ENCODE results near the gene KCNAB2.

Gene KCNAB2

DNA sequence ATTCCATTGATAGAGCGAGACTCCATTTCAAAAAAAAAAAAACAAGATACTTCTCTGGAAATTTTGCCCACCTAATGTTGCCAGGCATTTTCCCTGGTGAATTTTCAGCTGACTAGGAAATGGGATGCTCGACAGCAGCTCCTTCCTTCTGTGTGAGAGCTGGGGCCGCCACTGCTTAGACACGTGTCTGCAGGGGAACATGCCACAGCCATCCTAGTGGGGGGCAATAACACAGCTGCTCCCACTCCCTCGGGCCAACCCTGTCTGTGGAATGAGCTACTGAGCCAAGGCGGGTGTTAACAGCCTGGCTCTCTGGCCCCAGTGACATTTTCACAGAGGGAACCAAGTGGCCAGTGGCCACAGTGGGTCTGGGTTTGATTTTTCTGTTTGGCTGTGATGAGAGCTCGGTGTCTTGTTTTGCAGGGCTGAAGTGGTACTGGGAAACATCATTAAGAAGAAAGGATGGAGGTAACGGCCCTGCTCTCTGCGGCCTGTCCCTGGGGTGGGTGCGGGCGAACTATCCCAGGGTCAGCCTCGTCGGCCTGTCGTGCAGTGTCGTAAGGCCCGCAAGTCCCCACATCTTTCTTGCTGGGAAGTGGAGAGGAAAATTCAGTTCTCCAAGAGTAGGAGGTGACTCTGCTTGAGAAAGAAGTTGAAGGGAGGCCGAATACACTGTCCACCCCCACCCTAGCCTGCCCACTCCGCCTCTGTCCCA lies 39.2 kb downstream of the KCNAB2 start:
- DNase-seq: no peak

DNA sequence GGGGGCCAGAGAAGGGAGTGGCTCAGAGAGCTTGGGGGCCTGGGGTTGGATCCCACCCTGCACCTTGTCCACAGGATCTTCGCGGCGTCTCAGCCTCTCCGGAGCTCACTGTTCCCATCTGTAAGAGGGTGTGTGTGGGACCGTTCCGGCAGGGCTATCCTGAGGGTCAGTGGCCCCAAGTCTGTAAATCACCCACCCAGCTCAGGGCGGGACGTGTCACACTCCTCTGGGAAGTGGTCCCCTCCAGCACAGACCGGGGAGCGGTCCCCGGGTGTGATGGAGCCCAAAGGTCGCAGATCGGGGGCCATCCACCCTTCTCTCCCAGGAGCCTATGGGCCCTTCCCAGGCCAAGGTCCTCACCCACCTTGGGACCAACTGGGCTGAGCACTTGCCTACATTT lies 40.0 kb downstream of the KCNAB2 start:
- no peak for DNase-seq

DNA sequence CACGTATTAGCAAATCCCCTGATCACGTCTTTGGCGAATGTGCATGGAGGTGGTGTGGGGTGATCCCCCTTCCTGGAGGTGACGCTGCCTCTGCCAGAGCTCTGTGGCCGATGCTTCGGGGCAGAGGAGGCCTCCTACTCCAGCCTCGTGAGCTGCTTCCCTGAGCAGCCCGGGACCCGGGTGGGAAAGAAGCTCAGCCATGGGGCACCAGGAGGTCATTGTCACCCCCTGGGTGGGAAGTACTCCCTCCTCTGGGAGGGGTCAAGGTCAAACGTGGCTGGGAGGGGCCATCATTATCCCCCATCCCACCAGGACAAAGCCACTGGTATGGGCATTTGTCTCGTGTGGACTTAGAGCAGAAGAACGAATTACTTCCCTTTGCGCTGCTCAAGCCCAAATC lies 40.7 kb downstream of the KCNAB2 start:
- DNase-seq: no peak

DNA sequence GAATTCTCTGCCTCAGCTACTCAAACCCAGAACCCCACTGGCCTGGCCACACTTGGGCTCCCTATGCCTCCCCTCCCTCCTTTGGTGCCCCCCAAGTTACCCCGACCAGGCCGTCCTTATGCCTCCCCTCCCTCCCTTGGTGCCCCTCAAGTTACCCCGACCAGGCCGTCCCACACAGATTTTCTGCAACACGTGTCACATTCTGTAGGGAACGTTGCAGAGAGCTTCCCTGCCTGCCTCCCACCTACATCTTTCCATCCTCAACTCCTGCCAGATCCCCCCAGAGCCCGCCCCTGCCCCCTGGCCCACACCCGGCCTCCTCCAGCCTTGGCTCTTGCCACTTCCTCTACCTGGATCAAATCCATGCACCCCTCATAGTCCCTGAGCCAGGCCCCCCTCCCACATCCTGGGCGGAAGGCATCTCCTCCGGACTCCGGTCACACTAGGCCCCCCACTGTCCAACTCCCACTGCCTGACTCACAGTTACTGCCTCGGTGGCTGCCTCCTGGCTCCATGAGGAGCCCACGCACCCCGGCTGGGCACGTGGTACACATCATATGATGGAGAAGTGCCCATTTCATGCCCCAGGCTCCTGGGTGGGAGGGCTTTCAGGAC lies 41.2 kb downstream of the KCNAB2 start:
- no peak for DNase-seq

DNA sequence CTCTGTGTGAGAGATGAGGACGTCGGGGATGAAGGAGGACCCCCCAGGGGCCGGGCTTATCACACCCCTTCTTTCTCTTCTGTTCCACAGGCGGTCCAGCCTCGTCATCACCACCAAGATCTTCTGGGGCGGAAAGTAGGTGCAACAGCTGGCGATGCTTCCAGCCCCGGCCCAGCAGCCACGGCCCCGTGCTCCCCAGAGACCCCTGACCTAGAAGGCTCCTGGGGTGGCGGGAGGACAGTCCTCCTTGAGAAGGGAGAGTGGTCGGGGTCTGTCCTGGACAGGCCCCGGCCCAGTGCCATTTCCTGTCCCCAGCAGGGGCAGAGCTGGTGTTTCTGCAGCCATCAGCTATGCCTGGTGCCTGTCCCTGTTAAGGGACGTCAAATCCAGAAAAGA lies 41.7 kb downstream of the KCNAB2 start:
- DNase-seq: no peak

DNA sequence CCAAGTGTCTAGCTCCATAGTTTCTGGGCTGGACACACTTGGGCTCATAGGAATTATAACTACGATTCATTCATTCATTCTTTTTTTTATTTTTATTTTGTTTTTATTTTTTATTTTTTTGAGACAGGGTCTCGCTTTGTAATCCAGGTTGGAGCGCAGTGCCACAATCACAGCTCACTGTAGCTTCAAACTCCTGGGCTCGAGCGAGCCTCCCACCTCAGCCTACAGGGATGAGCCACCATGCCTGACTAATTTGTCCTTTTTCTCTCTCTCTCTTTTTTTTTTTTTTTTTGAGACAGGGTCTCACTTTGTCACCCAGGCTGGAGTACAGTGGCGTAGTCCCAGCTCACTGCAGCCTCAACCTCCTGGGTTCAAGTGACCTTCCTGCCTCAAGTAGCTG lies 42.3 kb downstream of the KCNAB2 start:
- no peak for DNase-seq

DNA sequence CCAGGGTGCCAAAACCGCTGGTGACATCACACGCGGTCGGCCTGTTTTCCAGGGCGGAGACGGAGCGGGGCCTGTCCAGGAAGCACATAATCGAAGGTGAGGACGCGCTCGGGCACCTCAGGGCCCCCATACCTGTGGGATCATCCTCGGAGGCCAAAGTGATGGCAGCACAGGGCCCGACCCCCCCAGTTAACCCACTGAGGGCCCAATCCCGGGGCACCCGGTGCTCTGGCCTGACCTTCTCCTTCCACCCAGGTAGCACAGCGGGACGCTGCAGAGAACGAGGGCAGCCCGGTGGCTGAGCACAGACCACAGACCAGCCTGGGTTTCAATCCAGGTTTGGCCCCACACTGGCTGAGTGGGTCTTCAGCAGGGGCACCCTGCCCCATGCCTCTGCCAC lies 43.3 kb downstream of the KCNAB2 start:
- no peak for DNase-seq

DNA sequence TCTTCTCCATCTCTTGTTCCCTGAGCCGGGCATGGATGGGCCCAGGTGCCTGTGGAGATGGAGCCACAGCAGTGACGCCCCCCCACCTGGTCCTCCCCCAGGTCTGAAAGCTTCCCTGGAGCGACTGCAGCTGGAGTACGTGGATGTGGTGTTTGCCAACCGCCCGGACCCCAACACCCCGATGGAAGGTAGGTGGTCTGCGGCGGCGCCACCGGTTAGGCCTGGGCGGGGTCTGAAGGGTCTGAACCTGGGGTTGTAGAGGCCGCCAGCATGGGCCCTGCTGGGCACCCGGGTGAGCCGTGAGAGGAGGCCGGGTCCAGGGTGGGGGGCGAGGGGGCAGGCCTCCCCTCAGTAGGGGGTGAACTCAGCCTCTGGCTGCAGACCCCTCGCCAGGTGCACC lies 44.6 kb downstream of the KCNAB2 start:
- DNase-seq: no peak

DNA sequence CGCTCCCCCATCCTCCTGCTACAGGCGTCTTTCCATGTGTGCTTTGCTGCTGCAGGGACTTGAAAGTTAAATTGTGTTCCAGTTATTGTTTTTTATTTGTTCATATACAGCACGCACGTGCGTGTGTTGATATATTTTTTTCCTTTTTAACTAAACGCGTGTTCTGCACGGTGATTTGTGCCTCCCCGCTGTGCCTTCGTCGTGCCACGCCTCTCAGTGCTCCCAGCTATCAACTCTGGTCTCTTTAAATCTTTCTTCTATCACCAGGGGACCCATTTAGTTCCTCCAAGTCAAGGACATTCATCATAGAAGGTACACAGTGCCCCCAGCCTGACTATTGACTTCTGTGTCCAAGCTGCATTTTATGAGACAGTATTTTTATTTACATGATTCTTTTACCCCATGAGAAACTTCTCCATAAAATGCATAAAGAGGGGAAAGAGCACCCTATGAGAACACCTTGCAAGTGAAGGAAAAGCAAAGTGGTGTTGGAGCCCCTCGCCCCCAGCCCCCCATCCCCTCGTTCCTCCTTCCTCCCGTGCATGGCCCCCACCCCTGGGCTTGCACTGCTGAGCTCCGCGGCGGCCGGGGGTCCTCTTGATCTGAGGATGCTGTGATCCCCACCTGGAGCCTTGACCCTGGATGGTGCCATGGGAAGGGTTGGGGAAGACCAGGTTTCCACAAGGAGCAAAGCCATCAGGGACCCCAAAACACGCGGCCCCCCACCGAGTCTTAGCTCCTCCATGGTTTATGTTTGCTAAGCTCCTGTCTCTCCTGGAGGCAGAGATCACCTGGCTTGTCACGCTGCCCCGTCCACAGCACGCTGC lies 45.5 kb downstream of the KCNAB2 start:
- DNase-seq: no peak

DNA sequence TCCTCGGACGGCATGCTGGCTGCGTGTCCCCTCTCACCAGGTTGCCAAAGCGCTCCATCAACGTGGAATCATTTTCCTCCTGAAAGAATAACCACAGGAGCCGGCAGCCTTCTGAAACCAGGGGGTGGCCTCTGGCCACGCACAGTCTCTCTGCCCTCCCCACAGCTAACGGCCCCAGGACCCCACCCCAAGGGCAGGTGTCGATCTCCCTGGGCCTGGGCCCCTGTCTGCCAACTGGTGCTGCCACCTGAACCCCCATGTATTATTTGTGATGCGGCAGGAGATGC lies 46.1 kb downstream of the KCNAB2 start:
- DNase-seq: no peak

DNA sequence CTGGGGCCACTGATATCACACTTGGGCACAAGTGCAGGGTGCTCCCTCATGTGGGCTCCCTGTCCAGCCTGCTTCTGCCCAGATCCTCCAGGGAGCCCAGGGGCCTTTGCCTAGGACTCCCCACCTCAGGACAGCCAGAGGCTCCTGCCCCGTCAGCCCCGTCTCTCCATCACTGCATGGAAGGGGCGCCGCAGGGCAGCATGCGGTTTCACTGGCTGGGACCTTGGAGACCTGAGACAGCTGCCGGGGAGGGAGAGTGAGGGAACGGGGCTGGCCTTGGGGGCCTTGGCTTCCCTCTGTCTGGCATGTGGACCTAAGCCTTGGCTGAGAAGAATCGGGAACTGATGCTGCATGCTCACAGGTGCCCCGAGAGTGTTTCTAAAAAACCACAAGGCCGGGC lies 46.5 kb downstream of the KCNAB2 start:
- DNase-seq: no peak

DNA sequence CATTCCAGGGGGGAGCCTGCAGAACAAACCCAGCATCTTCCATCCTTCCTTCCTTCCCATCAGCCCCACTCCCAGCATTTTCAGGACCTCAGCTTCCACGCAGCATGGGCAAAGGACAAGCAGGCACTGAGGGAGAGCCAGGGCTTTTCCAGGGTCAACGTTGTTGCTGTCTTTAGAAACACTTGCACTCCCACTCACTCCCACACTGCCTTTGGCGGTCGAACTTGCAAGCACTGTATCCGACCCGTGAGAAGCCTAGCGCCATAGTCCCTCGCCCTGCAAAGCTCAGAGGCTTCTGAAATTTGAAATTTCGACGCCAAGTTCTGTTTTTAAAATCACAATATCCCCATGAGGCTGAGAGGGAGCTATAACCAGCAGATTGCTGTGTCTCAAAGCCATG lies 47.4 kb downstream of the KCNAB2 start:
- DNase-seq: no peak

DNA sequence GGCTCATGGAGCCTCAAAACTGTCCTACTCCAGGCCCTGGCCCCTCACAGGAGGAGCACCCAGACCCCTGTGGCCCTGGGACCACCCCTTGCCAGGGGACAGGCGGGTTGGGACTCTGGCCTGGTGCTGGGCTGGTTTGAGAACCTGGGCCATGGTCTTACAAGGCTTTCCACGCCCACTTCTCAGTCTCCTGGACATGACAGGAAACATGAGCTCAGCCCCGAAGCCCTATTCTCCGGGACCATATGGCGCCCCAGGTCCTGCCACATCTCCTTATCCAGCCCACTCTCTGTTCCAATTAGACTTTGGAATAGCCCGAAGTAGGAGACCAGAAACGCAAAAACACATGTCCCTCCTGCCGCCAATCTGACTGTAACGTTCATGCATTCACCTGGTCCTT lies 47.9 kb downstream of the KCNAB2 start:
- no peak for DNase-seq

DNA sequence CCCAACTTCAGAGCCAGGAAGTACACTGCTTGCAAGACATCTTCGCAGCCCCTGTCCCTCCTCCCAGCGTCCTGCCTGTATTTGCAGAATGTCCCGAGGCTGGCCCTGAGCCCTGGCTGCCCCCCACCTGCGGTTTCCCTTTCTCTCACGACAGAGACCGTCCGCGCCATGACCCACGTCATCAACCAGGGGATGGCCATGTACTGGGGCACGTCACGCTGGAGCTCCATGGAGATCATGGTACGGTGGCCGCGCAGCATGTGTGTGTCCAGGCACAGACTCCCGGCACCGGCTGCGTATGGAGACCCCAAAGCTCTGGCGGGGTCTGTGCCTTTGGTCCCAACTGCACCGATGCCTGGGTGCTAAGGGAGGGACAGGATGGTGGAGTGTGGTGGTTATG lies 48.6 kb downstream of the KCNAB2 start:
- no peak for DNase-seq

DNA sequence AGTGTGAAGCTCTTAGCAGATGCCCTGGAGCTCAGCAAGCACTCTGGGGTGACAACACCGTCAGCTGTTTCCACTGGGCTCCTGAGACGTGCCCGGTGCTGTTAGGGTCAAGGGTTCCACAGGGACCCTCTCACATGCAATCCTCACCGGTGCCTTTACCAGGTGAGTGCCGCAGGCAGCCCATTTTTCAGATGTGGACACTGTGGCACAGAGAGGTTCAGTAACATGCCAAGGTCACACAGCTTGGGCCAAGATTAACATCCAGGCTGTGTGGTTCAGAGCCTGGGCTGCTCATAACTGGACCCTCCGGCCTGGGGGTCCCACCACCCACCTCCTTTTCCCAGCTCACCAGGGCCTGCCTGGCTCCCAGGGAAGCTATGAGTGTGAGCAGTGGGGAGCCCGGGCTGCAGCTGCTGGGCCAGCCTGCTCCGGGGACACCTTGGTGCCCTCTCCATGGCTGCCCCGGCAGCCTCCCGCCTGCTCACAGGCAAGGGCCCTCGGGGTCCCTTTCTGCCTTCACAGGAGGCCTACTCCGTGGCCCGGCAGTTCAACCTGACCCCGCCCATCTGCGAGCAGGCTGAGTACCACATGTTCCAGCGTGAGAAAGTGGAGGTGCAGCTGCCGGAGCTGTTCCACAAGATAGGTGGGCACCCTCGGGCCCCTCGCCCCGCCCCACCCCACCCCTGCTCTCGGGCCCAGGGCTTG lies 49.3 kb downstream of the KCNAB2 start:
- DNase-seq: no peak

DNA sequence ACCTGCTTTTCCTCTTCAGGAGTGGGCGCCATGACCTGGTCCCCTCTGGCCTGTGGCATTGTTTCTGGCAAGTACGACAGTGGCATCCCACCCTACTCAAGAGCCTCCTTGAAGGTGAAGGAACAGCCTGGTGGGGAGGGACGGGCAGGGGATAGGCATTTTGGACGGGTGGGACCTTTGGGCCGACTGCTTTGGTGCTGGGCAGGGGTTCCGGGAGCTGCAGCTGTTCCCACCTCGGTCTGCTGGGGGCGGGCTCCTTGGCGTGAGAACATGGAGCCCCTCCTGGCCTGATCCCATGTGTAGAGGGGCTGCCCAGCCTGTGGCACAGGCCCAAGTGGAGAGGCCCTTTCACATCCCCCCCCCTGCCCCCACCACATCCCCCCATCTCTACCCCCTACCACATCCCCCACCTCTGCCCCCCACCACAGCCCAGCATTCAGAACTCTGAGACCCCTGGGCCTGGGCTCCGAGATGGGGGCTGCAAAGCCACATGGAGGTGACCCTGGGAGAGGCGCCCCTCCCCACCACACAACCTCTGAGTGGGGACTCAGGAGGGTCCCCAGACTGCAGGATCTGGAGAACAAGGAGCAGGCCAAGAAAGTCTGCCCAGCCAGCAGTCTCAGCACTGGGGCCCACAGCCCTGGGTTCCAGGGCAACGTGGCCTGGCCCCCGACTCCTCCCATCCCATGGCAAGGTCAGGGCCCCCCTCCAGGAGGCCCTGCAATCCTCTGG lies 50.0 kb downstream of the KCNAB2 start:
- no peak for DNase-seq

DNA sequence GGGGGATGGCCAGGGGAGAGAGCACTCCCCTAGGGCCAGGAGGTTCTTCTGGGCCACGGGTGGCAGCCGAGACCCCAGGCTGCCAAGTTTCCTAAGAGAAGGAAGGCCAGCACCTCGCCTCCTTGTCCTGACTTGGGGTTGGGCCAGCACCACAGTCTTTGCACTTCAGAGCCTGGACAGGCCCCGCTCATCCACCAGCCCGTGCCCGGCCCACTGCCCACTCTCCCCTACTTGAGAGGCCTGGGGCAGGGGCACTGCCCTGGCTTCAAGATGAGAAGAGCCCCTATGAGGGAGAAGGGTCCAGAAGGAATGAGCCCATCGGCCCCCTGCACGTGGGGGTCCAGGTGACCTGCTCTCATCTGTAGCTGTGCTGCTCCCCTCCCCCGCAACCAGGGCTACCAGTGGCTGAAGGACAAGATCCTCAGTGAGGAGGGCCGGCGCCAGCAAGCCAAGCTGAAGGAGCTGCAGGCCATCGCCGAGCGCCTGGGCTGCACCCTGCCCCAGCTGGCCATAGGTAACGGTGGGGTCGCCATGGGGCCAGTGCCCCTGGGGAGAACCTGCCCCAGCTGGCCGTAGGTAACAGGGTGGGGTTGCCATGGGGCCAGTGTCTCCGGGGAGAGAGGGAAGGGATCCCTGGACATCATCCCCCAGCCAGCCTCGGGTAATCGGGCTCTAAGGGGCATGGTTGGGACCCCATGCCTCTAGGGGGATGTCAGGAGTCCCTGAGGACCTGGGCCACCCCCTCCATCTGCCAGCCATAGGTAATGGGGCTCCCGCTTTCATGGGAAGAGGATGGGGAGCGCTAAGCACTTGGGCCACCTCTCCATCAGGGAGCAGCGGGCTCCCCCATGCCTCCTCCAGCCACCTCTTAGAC lies 50.8 kb downstream of the KCNAB2 start:
- DNase-seq: no peak

DNA sequence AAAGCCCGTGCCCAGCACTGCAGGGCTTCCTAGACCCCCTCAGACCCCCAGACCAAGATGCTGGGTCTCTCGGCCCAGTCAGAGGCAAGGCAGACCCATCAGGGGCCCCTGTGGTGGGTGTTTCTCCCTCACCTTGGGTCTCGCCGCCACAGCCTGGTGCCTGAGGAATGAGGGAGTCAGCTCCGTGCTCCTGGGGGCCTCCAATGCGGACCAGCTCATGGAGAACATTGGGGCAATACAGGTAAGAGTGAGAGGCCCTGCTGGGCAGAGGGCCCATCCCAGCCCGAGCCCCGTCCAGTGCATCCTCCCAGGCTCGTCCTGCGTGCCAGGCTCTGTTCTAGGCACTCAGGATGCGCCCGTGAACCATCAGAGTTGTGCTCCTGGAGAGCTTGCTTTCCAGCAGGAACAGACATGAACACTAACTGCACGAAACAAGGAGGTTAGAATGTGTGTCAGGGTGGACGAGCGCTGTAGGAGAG lies 51.5 kb downstream of the KCNAB2 start:
- no peak for DNase-seq

DNA sequence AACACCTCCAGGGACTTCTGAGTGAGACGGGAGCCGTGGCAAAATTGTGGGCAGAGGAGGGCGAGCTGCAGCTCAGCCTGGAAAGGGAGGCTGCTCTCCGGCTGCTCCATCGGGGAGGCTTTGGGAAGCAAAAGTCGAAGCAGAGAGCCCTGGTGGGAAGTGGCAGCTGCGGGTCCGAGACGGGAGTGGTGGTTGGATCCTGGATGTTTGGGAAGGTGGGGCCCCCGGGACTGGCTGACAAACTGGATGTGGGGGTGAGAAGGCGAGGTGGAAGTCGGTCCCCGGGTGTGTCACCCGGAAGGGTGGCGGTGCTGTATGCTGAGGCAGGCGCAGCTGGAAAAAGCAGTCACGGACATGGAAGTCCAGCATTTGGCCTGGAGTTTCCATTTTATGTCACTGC lies 52.1 kb downstream of the KCNAB2 start:
- no peak for DNase-seq

DNA sequence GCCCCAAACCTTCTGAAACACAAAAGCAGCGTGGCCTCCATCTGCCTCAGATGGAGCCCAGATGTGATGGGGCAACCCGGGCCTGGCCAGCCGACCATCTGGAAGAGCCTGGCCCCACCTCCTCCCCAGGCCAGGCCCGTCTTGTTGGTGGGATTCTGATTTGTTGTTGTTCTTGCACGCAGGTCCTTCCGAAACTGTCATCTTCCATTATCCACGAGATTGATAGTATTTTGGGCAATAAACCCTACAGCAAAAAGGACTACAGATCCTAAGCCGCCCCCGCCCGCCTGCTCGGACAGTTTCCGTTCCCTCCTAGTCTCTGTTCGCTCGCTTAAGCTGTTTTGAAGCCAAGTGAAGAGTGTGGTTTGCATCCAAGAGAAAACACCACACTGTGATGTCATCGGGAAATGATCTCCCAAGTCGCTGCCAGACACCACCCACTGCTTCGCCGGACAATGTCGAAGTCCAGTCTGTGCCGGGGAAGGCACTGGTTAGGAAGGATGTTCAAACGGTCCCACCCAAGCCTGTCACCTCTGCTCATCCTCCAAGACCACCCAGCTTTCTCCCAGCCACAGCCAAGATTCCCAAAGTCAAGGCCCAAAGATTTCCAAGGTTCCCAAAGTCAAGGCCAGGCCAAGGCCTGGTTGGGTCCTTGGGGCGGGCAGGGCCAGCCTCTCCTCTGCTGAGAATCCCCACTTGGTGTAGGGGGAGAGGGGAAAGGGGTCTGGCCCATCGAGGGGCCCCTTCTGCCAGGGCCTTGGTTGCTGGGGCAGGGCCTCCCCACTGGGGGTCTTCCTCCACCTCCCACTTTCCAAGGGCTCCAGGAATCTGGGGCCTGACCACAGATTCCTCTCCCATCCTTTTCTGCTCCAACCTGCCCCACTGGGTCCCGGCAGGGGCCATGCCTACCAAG lies 52.9 kb downstream of the KCNAB2 start:
- DNase-seq: no peak

DNA sequence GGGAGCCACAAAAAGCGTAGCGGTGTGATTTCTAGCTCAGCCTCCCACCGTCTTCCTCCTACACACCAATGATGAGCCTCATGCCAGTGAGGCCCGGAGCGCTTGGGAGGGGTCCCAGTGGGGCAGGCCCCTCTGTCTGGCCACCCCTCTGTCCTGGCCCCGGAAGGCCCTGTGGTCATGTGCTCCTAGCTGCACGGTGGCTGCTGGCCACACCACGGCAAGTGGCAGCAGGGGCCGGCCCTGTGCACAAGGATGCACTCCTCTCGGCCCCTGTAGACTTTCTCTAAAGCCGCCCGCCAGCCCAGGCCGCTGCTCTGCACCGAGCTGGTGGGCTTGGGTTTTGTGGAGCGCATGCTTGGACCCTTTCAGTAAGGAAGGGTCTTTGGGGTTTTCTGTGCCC lies 53.6 kb downstream of the KCNAB2 start:
- DNase-seq: no peak

Data from hematopoietic multipotent progenitor cell treated with erythropoietin and hydrocortisone succinate and interleukin-3 and kit ligand, for 4 days (in vitro differentiated cells).